HepG2 (cell line): ENCODE data around the gene OR2W1. TPM values are rescaled to one million over a fixed set of nuclear protein-coding genes. Genes with fewer than 3 reads are reported as not detected.

Experiments used
- CBX5 ChIP-seq: sonication (generic); formaldehyde crosslinking; IDR thresholded peaks from 2 replicates; pipeline ENCODE4 v1.4.0; 2020; ENCODE audit warnings: missing genetic modification reagents, borderline replicate concordance
- GATAD1 ChIP-seq: IDR thresholded peaks from 2 replicates; pipeline ENCODE4 v1.6.1; 2016; ENCODE audit warnings: missing genetic modification reagents, missing compliant biosample characterization
- HNRNPL ChIP-seq: fragments of 200-400 bp; formaldehyde crosslinking; IDR thresholded peaks from 2 replicates; pipeline ENCODE4 v1.6.1; 2017; ENCODE audit warnings: mild to moderate bottlenecking, low read depth, low read length
- MTF2 ChIP-seq: sonication (generic); formaldehyde crosslinking; IDR thresholded peaks from 2 replicates; pipeline ENCODE4 v1.5.0; 2020; ENCODE audit warnings: missing genetic modification reagents, borderline replicate concordance
- PHF20 ChIP-seq: sonication (generic); formaldehyde crosslinking; IDR thresholded peaks from 2 replicates; pipeline ENCODE4 v1.5.0; 2020; ENCODE audit warnings: mild to moderate bottlenecking, missing genetic modification reagents
- RBAK ChIP-seq: sonication (generic); formaldehyde crosslinking; IDR thresholded peaks from 2 replicates; pipeline ENCODE4 v1.5.1; 2020; ENCODE audit warnings: mild to moderate bottlenecking, missing genetic modification reagents
- SP5 ChIP-seq: IDR thresholded peaks from 2 replicates; pipeline ENCODE4 v1.6.1; 2016; ENCODE audit warnings: low read depth, borderline replicate concordance
- STAT5B ChIP-seq: sonication (generic); formaldehyde crosslinking; IDR thresholded peaks from 2 replicates; pipeline ENCODE4 v1.4.0; 2020; ENCODE audit warnings: missing genetic modification reagents
- ZFP62 ChIP-seq: sonication (generic); formaldehyde crosslinking; IDR thresholded peaks from 2 replicates; pipeline ENCODE4 v1.4.0; 2020; ENCODE audit warnings: missing genetic modification reagents
- ZFY ChIP-seq: sonication (generic); formaldehyde crosslinking; IDR thresholded peaks from 2 replicates; pipeline ENCODE4 v1.4.0; 2020; ENCODE audit warnings: missing genetic modification reagents
- ZNF180 ChIP-seq: sonication (generic); formaldehyde crosslinking; IDR thresholded peaks from 2 replicates; pipeline ENCODE4 v1.4.0; 2020; ENCODE audit warnings: low read depth, missing genetic modification reagents, borderline replicate concordance
- ZNF318 ChIP-seq: sonication (generic); formaldehyde crosslinking; IDR thresholded peaks from 2 replicates; pipeline ENCODE4 v1.4.0; 2020; ENCODE audit warnings: mild to moderate bottlenecking, missing genetic modification reagents
- ZNF33B ChIP-seq: sonication (generic); formaldehyde crosslinking; IDR thresholded peaks from 2 replicates; pipeline ENCODE4 v1.5.1; 2020; ENCODE audit warnings: mild to moderate bottlenecking, missing genetic modification reagents
- ZNF350 ChIP-seq: sonication (generic); formaldehyde crosslinking; IDR thresholded peaks from 2 replicates; pipeline ENCODE4 v1.4.0; 2020; ENCODE audit warnings: mild to moderate bottlenecking, low read depth, missing genetic modification reagents, borderline replicate concordance
- ZNF564 ChIP-seq: sonication (generic); formaldehyde crosslinking; IDR thresholded peaks from 2 replicates; pipeline ENCODE4 v1.8.1; 2023; ENCODE audit warnings: mild to moderate bottlenecking, missing genetic modification reagents
- ZNF75D ChIP-seq: sonication (generic); formaldehyde crosslinking; IDR thresholded peaks from 2 replicates; pipeline ENCODE4 v1.8.1; 2023; ENCODE audit warnings: missing genetic modification reagents, mild to moderate bottlenecking, borderline replicate concordance
- polyA plus RNA-seq, 8 experiments: library from polyadenylated mRNA; depleted of rRNA in 3 of 8; stranded (reverse) in 7 of 8; unstranded in 1 of 8; fragments of >200 nt; fragmentation: Illumina TruSeq in 4 of 8; extraction: Trizol in 4 of 8; gene quantifications; 2 replicates each; pipeline versions ENCODE4 v1.2.1 to v1.2.3, GENCODE V29; 2011 to 2016; ENCODE audit warnings: low read depth in 4 of 8, missing spikeins in 1 of 8, mixed read lengths in 1 of 8; ENCODE audit not compliant: insufficient read depth in 1 of 8
- total RNA-seq, 5 experiments: library from RNA; depleted of rRNA; stranded (reverse); fragments of >200 nt; fragmentation: Illumina TruSeq; extraction: Trizol; gene quantifications; 2 replicates each; pipeline ENCODE4 v1.2.3, GENCODE V29; 2016; ENCODE audit warnings: low read depth in 1 of 5
- TF ChIP-seq, protein P1 (sequence below): sonication (generic); formaldehyde crosslinking; conservative IDR thresholded peaks from 2 replicates; pipeline ENCODE4 v1.8.0; 2022; ENCODE audit warnings: mild to moderate bottlenecking, moderate library complexity, missing genetic modification reagents
- TF ChIP-seq, protein P2 (sequence below): sonication (generic); formaldehyde crosslinking; IDR thresholded peaks from 2 replicates; pipeline ENCODE4 v1.5.0; 2020; ENCODE audit warnings: missing genetic modification reagents, mild to moderate bottlenecking, borderline replicate concordance

The OR2W1 gene
- total and polyA plus RNA-seq, 2 of the 13 experiments (the other 11 are each of a cell fraction or from before 2014, with no cell fraction given): not detected

GRCh38 chr6:29016559-29017427 is 28.2 kb downstream of the OR2W1 start (continued):
- TF ChIP-seq, protein P1, sequence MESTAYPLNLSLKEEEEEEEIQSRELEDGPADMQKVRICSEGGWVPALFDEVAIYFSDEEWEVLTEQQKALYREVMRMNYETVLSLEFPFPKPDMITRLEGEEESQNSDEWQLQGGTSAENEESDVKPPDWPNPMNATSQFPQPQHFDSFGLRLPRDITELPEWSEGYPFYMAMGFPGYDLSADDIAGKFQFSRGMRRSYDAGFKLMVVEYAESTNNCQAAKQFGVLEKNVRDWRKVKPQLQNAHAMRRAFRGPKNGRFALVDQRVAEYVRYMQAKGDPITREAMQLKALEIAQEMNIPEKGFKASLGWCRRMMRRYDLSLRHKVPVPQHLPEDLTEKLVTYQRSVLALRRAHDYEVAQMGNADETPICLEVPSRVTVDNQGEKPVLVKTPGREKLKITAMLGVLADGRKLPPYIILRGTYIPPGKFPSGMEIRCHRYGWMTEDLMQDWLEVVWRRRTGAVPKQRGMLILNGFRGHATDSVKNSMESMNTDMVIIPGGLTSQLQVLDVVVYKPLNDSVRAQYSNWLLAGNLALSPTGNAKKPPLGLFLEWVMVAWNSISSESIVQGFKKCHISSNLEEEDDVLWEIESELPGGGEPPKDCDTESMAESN (CRISPR knock-in tag): no peak
- TF ChIP-seq ZNF180 (CRISPR knock-in tag) (no peak), STAT5B (no peak), ZNF564 (CRISPR knock-in tag) (0 out of 2 replicates have a peak, but pooled peaks have one; percentile 32), ZFP62 (CRISPR knock-in tag) (no peak), ZNF33B (peak; percentile 70; the same call in 1 of the 2 replicates), CBX5 (CRISPR knock-in tag) (no peak), PHF20 (CRISPR knock-in tag) (no peak), MTF2 (CRISPR knock-in tag) (no peak), GATAD1 (CRISPR knock-in tag) (peak; percentile 48), ZNF75D (no peak), HNRNPL (no peak), ZNF350 (peak; percentile 86), ZFY (peak; percentile 56), ZNF318 (no peak), SP5 (CRISPR knock-in tag) (no peak), RBAK (CRISPR knock-in tag) (no peak)
- TF ChIP-seq, protein P2, sequence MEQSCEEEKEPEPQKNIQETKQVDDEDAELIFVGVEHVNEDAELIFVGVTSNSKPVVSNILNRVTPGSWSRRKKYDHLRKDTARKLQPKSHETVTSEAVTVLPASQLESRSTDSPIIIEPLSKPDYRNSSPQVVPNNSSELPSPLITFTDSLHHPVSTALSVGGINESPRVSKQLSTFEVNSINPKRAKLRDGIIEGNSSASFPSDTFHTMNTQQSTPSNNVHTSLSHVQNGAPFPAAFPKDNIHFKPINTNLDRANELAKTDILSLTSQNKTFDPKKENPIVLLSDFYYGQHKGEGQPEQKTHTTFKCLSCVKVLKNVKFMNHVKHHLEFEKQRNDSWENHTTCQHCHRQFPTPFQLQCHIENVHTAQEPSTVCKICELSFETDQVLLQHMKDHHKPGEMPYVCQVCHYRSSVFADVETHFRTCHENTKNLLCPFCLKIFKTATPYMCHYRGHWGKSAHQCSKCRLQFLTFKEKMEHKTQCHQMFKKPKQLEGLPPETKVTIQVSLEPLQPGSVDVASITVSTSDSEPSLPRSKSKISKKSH: peak; percentile 53; the same call in 1 of the 2 replicates
